Iris pigment epithelial cell (primary cell): ENCODE measurements around the gene ZNF300.
"Not testable (repeated sequence)": the region's sequence is repeated elsewhere in the genome, so short reads cannot be mapped to it uniquely, and the experiment has no call there.

Source experiments
- DNase-seq: peaks from one replicate; pipeline ENCODE4 v3.0.0-alpha.2; 2011; ENCODE audit warnings: low read depth

Gene ZNF300

GRCh38 chr5:150904479-150905311, at the start of gene ZNF300:
ZNF300 (minus strand) TSS chr5:150904980; CDS start chr5:150903155, 1,825 bp downstream.
- peak; percentile 97 for DNase-seq

GRCh38 chr5:150948539-150948938, 43.8 kb upstream of the ZNF300 start:
- no peak for DNase-seq

- peak; percentile 90 for DNase-seq
These were observed 41.6 kb upstream of the ZNF300 start for GRCh38 chr5:150946351-150946905.

GRCh38 chr5:150945947-150946346, 41.2 kb upstream of the ZNF300 start:
- peak; percentile 2 for DNase-seq

- DNase-seq, result peak; percentile 31
These were observed 40.7 kb upstream of the ZNF300 start for GRCh38 chr5:150945486-150945885.

- no peak for DNase-seq
These were observed 26.7 kb upstream of the ZNF300 start for GRCh38 chr5:150931368-150931965.

- peak; percentile 22 for DNase-seq
These were observed 13.8 kb upstream of the ZNF300 start for GRCh38 chr5:150918613-150919012.

GRCh38 chr5:150912312-150912814, 7.6 kb upstream of the ZNF300 start:
- DNase-seq, result no peak

- no peak for DNase-seq
These were observed 518 bp upstream of the ZNF300 start for GRCh38 chr5:150905312-150905683.

- no peak for DNase-seq
These were observed 3.3 kb downstream of the ZNF300 start for GRCh38 chr5:150901446-150901845.

GRCh38 chr5:150895431-150896428, 9.1 kb downstream of the ZNF300 start:
- no peak for DNase-seq

GRCh38 chr5:150879358-150879757, 25.4 kb downstream of the ZNF300 start:
- no peak for DNase-seq

- DNase-seq, result no peak
These were observed 42.7 kb downstream of the ZNF300 start for GRCh38 chr5:150862070-150862469.

- DNase-seq, result no peak
These were observed 44.4 kb downstream of the ZNF300 start for GRCh38 chr5:150860246-150860821.

- DNase-seq, result not testable (repeated sequence)
These were observed 48.1 kb downstream of the ZNF300 start for GRCh38 chr5:150856700-150857099.

- DNase-seq, result no peak
These were observed 51.2 kb downstream of the ZNF300 start for GRCh38 chr5:150853561-150853960.

GRCh38 chr5:150851039-150851438, 53.7 kb downstream of the ZNF300 start:
- no peak for DNase-seq

- DNase-seq, result no peak
These were observed 56.5 kb downstream of the ZNF300 start for GRCh38 chr5:150848271-150848670.

GRCh38 chr5:150847334-150847695, 57.5 kb downstream of the ZNF300 start:
- no peak for DNase-seq

- peak; percentile 92 for DNase-seq
These were observed 58.0 kb downstream of the ZNF300 start for GRCh38 chr5:150846654-150847333.

GRCh38 chr5:150846308-150846653, 58.5 kb downstream of the ZNF300 start, which contains the start of gene IRGM:
IRGM (plus strand) TSS chr5:150846521; CDS start chr5:150848124, 1,603 bp downstream.
- not testable (repeated sequence) for DNase-seq
